NCI-H1092 (cell line): ENCODE data around the gene SFXN5.

Source experiments
- DNase-seq: peaks from one replicate; lab custom pipeline; 2025; lab: John Stamatoyannopoulos, UW

Gene SFXN5

DNA sequence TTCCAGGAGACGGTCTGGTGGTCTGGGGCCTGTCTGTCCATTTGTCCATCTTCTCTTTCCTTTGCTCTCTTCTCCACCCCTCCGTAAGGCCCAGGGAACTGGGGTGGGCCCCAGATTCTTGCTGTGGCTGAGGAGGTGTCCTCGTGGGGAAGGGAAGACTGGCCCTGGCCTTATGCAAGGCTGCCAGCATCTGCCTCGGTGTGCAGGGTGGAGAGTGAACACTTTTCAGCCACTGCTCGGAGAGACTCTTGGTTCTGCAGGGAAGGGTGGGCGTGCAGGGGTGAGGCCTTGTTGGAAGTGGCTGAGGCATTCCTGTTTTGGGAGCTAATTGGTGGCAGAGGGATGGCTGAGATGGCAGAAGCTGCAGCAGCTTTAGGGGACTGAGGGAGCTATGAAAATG is 131.2 kb downstream of the SFXN5 start:
- no peak for DNase-seq

GRCh38 chr2:72938455-72938854 is 133.1 kb downstream of the SFXN5 start:
- no peak for DNase-seq

GRCh38 chr2:72937356-72937669 is 134.2 kb downstream of the SFXN5 start:
- DNase-seq = no peak

GRCh38 chr2:72936660-72937355 is 134.7 kb downstream of the SFXN5 start:
- no peak for DNase-seq

DNA sequence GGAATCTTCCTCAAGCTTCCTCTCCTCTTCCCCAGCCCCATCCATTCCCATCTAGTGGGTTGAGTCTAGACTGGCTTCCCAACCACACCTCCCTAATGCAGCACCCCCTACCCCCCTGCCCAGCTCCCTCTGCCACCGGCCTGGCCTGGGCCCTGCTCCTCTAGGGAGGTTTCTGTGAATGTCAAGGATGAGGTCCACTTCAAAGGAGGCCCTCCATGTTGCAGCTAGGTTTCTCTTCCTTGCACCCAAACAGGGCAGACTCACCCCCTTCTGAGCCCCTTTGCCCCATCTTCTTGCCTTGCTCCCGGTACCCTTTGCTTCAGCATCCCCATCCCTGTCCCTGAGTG is 135.9 kb downstream of the SFXN5 start:
- DNase-seq = no peak

- no peak for DNase-seq
These were observed 136.6 kb downstream of the SFXN5 start for GRCh38 chr2:72934683-72935610.

DNA sequence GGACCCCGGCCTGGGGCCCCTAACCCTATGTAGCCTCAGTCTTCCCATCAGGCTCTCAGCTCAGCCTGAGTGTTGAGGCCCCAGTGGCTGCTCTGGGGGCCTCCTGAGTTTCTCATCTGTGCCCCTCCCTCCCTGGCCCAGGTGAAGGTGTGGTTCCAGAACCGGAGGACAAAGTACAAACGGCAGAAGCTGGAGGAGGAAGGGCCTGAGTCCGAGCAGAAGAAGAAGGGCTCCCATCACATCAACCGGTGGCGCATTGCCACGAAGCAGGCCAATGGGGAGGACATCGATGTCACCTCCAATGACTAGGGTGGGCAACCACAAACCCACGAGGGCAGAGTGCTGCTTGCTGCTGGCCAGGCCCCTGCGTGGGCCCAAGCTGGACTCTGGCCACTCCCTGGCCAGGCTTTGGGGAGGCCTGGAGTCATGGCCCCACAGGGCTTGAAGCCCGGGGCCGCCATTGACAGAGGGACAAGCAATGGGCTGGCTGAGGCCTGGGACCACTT is 137.8 kb downstream of the SFXN5 start:
- no peak for DNase-seq

DNA sequence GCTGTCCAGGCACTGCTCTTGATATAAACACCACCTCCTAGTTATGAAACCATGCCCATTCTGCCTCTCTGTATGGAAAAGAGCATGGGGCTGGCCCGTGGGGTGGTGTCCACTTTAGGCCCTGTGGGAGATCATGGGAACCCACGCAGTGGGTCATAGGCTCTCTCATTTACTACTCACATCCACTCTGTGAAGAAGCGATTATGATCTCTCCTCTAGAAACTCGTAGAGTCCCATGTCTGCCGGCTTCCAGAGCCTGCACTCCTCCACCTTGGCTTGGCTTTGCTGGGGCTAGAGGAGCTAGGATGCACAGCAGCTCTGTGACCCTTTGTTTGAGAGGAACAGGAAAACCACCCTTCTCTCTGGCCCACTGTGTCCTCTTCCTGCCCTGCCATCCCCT is 138.3 kb downstream of the SFXN5 start:
- no peak for DNase-seq

- no peak for DNase-seq
These were observed 138.7 kb downstream of the SFXN5 start for GRCh38 chr2:72932805-72933204.

DNA sequence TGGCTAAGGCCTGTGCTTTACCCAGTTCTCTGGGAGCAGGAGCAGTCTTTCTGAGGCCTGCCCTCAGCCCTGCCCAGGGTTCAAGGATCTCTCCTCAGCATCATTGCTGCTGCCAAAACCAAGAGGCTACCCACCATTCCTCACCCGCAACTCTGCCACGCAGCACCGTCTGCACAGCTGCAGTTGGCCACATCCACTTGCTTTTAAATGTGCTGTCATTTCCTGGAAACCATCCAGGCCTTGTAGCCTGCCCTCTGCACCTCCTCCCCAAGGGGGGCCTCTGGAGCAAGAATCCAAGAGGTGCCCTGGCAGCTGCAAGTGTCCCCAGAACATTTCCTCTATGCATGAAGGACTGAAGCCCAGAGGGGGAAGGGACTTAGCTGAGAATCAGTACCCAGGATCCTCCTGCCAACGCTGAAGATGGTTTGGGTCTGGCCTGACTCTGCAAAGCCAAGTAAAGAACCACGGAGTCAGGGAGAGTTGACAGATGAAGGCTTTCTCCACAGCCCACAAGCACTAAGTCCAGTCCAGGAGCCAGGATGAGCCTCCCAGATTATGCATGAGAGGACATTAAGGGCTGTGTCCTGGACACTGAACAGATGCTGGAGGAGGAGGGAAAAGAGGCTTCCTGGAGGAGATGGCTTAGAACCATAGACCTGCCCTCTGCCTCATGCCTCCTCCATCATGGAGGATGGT is 139.3 kb downstream of the SFXN5 start:
- no peak for DNase-seq

DNA sequence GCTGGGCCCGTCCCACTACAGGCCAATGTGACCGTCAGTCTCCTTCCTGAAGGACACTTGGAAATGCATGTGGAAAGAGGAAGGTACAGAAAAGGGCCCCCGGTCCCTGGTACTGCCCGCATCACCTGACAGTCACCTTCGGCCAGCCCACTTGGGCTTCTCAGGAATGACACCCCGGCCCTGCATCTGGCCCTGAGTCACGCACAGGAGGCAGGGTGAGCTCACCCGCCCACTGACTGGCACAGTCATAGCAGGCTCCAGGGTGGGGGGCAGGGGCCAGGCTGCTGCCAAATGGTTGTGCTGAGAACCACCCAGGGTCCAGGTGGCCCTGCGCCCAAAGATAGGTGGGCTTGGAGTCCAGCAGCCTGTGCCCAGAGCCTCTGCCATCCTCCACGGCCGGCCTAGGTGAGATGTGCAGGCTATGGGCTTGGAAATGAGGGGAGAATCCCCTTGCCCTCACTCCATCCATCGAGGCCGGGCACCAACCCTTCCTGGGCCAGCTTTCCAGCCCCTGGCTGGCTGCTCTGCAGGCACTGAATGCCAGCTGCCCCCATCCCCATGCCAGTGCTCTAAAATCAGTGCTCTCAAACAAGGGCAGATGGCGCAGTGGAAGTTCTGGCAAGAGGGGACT is 140.1 kb downstream of the SFXN5 start:
- no peak for DNase-seq

GRCh38 chr2:72929010-72929409 is 142.5 kb downstream of the SFXN5 start:
- no peak for DNase-seq

GRCh38 chr2:72927619-72928550 is 143.6 kb downstream of the SFXN5 start:
- DNase-seq = no peak

GRCh38 chr2:72926811-72927465 is 144.6 kb downstream of the SFXN5 start:
- DNase-seq = no peak

- no peak for DNase-seq
These were observed 145.1 kb downstream of the SFXN5 start for GRCh38 chr2:72926368-72926767.

DNA sequence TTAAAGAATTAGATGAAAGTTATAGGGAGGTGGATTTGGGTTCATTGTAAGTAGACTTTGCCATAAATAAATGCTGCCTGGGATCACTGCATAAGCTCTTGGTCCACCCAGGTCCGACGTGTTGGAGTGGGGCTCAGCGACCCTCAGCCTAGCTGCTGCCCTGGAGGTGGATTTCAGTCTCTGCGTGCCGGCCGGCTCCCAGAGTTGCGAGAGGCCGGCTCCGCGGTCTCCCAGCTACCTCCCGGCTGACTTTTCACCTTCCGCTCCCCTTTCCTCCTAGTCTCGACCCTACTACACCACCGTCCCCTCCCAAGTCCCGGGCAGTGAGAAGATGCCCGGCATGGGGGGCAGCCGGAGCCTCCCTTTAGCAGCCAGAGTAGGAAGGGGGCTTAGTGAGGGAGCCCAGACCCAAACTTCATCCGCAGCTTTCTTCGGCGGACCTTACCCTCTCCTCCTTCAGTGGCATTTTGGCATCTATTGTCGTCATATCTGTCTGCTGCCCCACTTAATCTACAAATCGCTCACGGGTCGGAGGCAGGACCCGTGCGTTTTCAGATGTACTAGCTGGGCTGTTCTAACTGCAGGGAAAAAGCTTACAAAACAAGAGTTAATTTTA is 146.1 kb downstream of the SFXN5 start:
- no peak for DNase-seq

- DNase-seq = no peak
These were observed 146.9 kb downstream of the SFXN5 start for GRCh38 chr2:72924353-72925240.

DNA sequence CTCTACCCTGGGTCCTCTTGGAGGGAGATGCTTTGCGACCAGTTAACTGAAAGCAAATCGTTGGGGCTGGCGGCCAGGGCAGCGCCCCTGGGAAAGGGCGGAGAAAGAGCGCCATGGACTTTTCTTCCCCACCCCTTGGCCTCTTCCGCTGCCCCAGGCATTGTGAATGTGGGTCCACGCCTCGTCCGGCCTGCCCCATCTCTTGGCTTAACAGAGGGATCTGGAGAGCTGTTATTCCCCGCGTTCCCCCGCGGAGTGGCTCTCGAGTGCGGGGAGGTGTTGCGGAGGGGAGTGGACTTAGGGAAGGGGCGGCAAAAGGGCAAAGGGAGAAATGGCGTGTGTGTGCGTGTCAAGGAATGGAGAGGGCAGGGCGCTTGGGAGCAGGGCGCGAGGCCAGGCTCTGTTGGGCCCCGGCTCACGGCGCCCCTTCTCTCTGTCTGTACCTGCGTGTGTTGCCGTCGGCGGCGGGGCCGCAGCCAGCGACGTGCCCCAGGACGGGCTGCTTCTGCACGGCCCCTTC is 147.6 kb downstream of the SFXN5 start:
- no peak for DNase-seq

GRCh38 chr2:72921853-72922252 is 149.7 kb downstream of the SFXN5 start:
- DNase-seq = no peak
